HG02642 (cell line): ENCODE measurements around the gene PCDHGC4.

Experiments
- ATAC-seq: cut with Tn5 transposase; IDR thresholded peaks from one replicate; pipeline ENCODE4 v1.9.1; 2021; ENCODE audit warnings: mild to moderate bottlenecking; ENCODE audit not compliant: unreplicated experiment, poor library complexity

The PCDHGC4 gene

DNA sequence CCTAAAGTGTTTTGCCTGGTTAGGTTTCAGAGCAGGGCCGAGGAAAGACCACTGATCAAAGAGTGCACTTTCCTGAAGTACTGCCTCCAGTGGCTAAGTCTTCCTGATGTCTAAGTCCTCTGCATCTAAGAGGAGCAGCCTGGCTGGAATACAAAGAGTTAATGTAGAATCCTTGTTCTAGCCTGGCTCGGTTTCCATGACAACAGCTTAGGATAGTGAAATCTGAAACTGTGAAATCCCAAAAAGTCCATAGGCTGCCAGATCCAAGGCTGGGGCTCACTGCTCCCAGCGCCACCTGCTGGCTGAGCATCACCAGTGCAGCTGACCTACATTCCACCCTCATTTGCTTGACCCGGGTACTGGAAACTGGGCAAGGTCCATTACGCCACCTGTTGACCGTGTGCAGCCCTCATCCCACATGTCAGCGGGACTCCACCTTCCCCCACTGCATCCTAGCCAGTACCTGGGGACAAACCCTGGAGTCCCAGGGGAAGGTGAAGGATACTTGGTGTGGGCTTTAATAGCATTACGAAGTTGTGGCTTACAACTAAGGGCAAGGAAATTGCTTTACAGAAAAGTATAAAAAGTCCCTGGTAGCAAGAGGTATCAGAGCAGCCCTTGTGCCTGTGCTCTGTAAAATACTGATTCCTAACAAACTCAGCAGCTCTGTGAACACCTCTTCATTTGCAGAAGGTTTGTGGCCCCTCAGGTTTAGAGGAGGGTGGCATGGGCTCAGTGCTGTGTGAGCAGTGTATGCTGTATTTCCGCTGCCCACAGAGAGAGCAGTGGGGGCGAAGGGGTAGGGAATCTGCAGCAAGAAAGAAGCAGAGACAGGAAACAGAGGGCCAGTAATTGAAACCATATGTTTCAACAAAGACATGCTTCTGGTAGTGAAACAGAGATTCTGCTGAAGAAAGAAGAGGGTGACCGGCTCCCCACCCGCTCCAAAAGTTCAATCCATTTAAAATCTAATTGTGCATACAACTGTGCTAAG lies 40.1 kb downstream of the PCDHGC4 start:
- ATAC-seq, result peak; percentile 72

DNA sequence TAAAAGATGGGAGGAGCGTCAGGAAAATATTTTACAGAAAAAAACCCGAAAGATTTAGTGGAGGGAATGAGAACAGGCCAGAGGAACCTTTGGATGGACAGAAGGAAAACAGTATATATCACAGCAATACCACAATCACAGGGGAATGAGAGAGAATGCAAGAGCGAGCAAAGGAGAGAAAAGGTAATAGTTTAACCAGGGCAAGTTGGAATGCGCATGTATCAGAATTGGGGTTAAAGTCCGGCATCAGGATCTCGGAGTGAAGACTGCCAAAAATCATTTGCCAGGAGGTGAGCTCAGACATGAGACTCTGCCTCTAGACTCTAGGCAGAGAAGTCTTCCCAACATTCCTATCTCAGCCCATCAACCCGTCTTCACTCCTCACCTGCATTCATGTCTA lies 40.8 kb downstream of the PCDHGC4 start:
- ATAC-seq, result no peak

DNA sequence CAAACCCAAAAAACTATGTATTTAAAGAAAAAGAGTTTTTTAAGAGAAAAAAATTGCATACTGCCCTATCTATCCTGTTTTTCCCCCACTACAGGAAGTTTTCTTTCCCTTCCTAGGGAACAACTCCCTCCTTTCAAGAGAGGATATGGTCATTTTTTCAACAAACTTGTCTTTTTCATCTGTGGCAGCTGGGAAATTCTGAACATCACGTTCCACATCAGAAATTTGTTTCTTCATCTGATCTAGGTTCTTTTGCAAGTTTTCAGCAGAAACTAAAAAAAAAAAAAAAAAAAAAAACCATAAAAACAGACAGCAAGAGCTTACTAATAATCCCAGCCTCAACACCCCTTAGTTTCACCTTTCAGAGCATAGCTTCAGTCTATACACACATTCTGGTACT lies 42.6 kb downstream of the PCDHGC4 start:
- no peak for ATAC-seq

GRCh38 chr5:141528291-141528984 lies 43.6 kb downstream of the PCDHGC4 start:
- ATAC-seq, result no peak

- peak; percentile 59 for ATAC-seq
These were observed 44.2 kb downstream of the PCDHGC4 start for GRCh38 chr5:141529002-141529401.

- peak; percentile 37 for ATAC-seq
These were observed 45.0 kb downstream of the PCDHGC4 start for GRCh38 chr5:141529873-141530272.

- ATAC-seq, result no peak
These were observed 47.9 kb downstream of the PCDHGC4 start for GRCh38 chr5:141532726-141533125.

GRCh38 chr5:141533897-141534296 lies 49.1 kb downstream of the PCDHGC4 start:
- no peak for ATAC-seq

DNA sequence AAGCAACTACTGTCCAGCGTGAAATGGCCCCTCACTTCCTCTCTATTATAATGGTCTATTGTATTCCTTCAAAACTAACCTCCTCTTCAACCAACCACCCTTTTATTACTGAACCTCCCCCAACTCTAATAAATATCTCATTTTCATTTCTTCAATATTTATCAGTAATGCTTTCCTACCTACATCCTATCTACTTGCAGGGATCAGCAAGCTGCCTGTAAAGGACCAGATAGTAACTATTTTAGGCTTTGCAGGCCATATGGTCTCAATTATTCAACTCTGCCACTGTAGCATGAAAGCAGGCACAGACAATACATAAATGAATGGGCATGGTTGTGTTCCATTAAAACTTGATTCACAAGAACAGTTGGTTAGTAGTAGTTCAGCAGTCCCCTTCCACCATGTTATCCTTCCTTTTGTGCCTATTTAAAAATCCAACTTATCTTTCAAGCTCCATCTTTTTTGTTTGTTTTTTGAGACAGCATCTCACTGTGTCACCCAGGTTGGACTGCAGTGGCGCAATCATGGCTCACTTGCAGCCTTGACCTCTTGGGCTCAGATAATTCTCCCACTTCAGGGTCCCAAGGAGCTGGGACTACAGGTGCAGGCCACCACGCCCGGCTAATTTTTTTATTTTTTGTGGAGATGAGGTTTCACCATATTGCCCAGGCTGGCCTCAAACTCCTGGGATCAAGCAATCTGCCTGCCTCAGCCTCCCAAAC lies 49.8 kb downstream of the PCDHGC4 start:
- ATAC-seq, result no peak
